ENCODE data around the gene GIGYF2.

DNA sequence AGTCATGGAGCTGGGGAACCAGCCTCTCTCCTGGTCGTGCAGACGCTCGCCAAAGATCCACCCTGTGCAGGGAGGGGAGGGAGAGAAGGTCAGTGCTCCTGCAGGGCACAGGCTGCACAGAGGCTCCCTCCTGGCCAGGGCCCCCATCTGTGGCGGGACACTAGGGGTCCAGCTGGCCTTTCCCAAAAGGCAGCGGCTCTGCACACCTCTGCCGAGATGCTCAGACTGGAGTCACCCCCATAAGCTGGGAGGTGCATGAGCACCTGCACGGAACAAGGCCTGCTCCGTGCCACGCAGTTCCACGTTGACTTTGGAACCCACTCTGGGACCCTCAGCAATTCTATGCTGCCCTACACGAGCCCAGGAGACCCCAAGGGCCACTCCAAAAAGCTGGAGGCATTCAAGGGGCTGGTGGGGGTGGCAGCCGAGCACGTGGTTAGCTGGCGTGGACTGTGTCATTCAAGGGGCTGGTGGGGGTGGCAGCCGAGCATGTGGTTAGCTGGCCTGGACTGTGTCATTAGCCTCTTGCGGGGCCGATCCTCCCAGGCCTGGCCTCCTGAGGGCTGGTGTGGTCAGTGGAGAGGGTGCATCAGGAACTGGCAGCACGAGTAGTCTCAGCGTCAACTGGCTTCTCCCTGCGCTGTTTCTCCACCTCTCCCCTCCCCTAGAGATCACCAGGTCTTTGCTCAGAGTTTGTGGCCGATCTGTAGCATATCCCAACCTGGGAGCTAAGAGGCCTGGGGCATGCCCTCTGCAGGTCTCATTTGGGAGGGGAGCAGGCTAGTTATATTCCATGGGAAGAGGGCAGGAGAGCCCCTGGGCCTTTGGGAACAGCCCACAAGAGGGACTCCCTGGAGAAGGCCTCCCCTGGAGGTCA is 182.7 kb downstream of the GIGYF2 start:
- TF ChIP-seq ZC3H10 (CRISPR knock-in tag; IDR thresholded peaks at IDR 0.05) (no peak), ZNF565 (CRISPR knock-in tag; conservative IDR thresholded peaks at IDR 0.05; ENCODE audit: low read depth) (no peak)

Data from SK-N-SH treated with all-trans-retinoic acid at 6 μM for 48 hours (cell line).